GM21526 (cell line): ENCODE data around the gene CYYR1.

Experiments used
- ATAC-seq: cut with Tn5 transposase; IDR thresholded peaks from one replicate; pipeline ENCODE4 v1.9.1; 2021; ENCODE audit warnings: moderate library complexity; ENCODE audit not compliant: unreplicated experiment, low FRiP score

Gene CYYR1

GRCh38 chr21:26443291-26443690 is 129.8 kb downstream of the CYYR1 start:
- no peak for ATAC-seq

- no peak for ATAC-seq
Measured at GRCh38 chr21:26441149-26441548, 131.9 kb downstream of the CYYR1 start.

GRCh38 chr21:26438976-26439375 is 134.1 kb downstream of the CYYR1 start:
- no peak for ATAC-seq

GRCh38 chr21:26437326-26438009 is 135.6 kb downstream of the CYYR1 start:
- ATAC-seq, result no peak

GRCh38 chr21:26433386-26433785 is 139.7 kb downstream of the CYYR1 start:
- ATAC-seq, result no peak

GRCh38 chr21:26432410-26432809 is 140.7 kb downstream of the CYYR1 start:
- no peak for ATAC-seq

- no peak for ATAC-seq
Measured at GRCh38 chr21:26425576-26425975, 147.5 kb downstream of the CYYR1 start.

- ATAC-seq, result no peak
Measured at GRCh38 chr21:26423511-26423910, 149.6 kb downstream of the CYYR1 start.

GRCh38 chr21:26422706-26423105 is 150.4 kb downstream of the CYYR1 start:
- no peak for ATAC-seq

GRCh38 chr21:26422138-26422537 is 150.9 kb downstream of the CYYR1 start:
- no peak for ATAC-seq

- no peak for ATAC-seq
Measured at GRCh38 chr21:26421724-26422123, 151.4 kb downstream of the CYYR1 start.
